K562 (cell line): ENCODE results near the gene KNL1. TPM values are rescaled to one million over a fixed set of nuclear protein-coding genes. Genes with fewer than 3 reads are reported as not detected.

ENCODE experiments used
- E2F1 ChIP-seq: sonication (generic); formaldehyde crosslinking; IDR thresholded peaks from 2 replicates; pipeline ENCODE4 v1.8.1; 2023; ENCODE audit warnings: mild to moderate bottlenecking, missing genetic modification reagents, moderate library complexity
- EP300 ChIP-seq: IDR thresholded peaks from 2 replicates; pipeline ENCODE4 v1.6.1; 2012; ENCODE audit warnings: low read length, improper control_type of control experiment
- HDAC2 ChIP-seq: fragments of 450-650 bp; IDR thresholded peaks from 2 replicates; pipeline ENCODE4 v1.6.1; 2016; ENCODE audit warnings: mild to moderate bottlenecking
- HSF4 ChIP-seq: fragments of 250-450 bp; sonication (Bioruptor Pico); IDR thresholded peaks from 2 replicates; pipeline ENCODE4 v2.1.2; 2022; ENCODE audit warnings: mild to moderate bottlenecking, moderate library complexity, borderline replicate concordance
- ILK ChIP-seq: fragments of 450-650 bp; IDR thresholded peaks from 2 replicates; pipeline ENCODE4 v1.6.1; 2016; ENCODE audit warnings: missing genetic modification characterization, low read depth, mild to moderate bottlenecking, missing compliant biosample characterization, moderate library complexity, borderline replicate concordance
- MAX ChIP-seq: sonication (generic); formaldehyde crosslinking; IDR thresholded peaks from 2 replicates; pipeline ENCODE4 v1.9.0; 2022; ENCODE audit warnings: mild to moderate bottlenecking, missing genetic modification reagents
- MTA2 ChIP-seq: fragments of 450-650 bp; IDR thresholded peaks from 2 replicates; pipeline ENCODE4 v1.6.1; 2016; ENCODE audit warnings: low read depth
- MYC ChIP-seq, 2 experiments: fragments of 250-450 bp in 1 of 2; sonication (Bioruptor Pico) in 1 of 2; IDR thresholded peaks; 2 replicates each; pipeline versions ENCODE4 v1.5.1 to v1.6.1; 2012 to 2021; ENCODE audit warnings: low read depth in 2 of 2, borderline replicate concordance in 1 of 2, improper control_type of control experiment in 1 of 2, low read length in 1 of 2, mild to moderate bottlenecking in 1 of 2, moderate library complexity in 1 of 2
- NR3C1 ChIP-seq: sonication (generic); formaldehyde crosslinking; IDR thresholded peaks from 2 replicates; pipeline ENCODE4 v1.8.1; 2022; ENCODE audit warnings: missing genetic modification reagents
- PTBP1 ChIP-seq: fragments of 200-400 bp; formaldehyde crosslinking; IDR thresholded peaks from 2 replicates; pipeline ENCODE4 v1.6.1; 2017; ENCODE audit warnings: low read depth, low read length
- RCOR1 ChIP-seq, 2 experiments: IDR thresholded peaks; 2 replicates each; pipeline ENCODE4 v1.6.1; 2012; ENCODE audit warnings: low read depth in 2 of 2, low read length in 2 of 2, borderline replicate concordance in 1 of 2, improper control_type of control experiment in 1 of 2
- SETDB1 ChIP-seq: IDR thresholded peaks from one replicate; pipeline ENCODE4 v1.6.1; 2012; ENCODE audit warnings: low read length, control low read depth, inconsistent platforms
- SMAD2 ChIP-seq: fragments of 150-350 bp; IDR thresholded peaks from 2 replicates; pipeline ENCODE4 v1.6.1; 2014; ENCODE audit warnings: low read depth, mild to moderate bottlenecking, low read length
- SMARCB1 ChIP-seq: IDR thresholded peaks from 2 replicates; pipeline ENCODE4 v1.6.1; 2011; ENCODE audit warnings: improper control_type of control experiment, low read depth; ENCODE audit not compliant: insufficient read length
- TCF15 ChIP-seq: fragments of 250-450 bp; sonication (Bioruptor Pico); IDR thresholded peaks from 2 replicates; pipeline ENCODE4 v1.8.0; 2022; ENCODE audit warnings: moderate library complexity, mild to moderate bottlenecking, inconsistent platforms
- TEAD1 ChIP-seq, 2 experiments: fragments of 450-650 bp in 1 of 2; sonication (generic) in 1 of 2; formaldehyde crosslinking; IDR thresholded peaks; 2 replicates each; pipeline versions ENCODE4 v1.4.0 to v1.8.0; 2020 to 2022; ENCODE audit warnings: mild to moderate bottlenecking in 2 of 2, missing genetic modification reagents in 1 of 2
- ZBTB12 ChIP-seq: fragments of 250-450 bp; sonication (Bioruptor Pico); IDR thresholded peaks from 2 replicates; pipeline ENCODE4 v1.4.0; 2020
- ZC3H8 ChIP-seq: fragments of 450-650 bp; IDR thresholded peaks from 2 replicates; pipeline ENCODE4 v1.6.1; 2017
- ZHX1 ChIP-seq: fragments of 150-350 bp; conservative IDR thresholded peaks from 2 replicates; pipeline ENCODE4 v1.6.1; 2014; ENCODE audit warnings: low read length
- ZNF121 ChIP-seq: sonication (generic); formaldehyde crosslinking; conservative IDR thresholded peaks from 2 replicates; pipeline ENCODE4 v1.8.0; 2022; ENCODE audit warnings: missing genetic modification reagents
- ZNF239 ChIP-seq: fragments of 250-450 bp; sonication (Bioruptor Pico); IDR thresholded peaks from 2 replicates; pipeline ENCODE4 v1.4.0; 2020; ENCODE audit warnings: mild to moderate bottlenecking
- ZNF253 ChIP-seq: fragments of 250-450 bp; sonication (Bioruptor Pico); conservative IDR thresholded peaks from 2 replicates; pipeline ENCODE4 v1.6.1; 2021; ENCODE audit warnings: mild to moderate bottlenecking
- ZNF444 ChIP-seq: fragments of 250-450 bp; sonication (Bioruptor Pico); IDR thresholded peaks from 2 replicates; pipeline ENCODE4 v1.4.0; 2020; ENCODE audit warnings: mild to moderate bottlenecking, moderate library complexity
- ZNF717 ChIP-seq: fragments of 250-450 bp; sonication (Bioruptor Pico); IDR thresholded peaks from 2 replicates; pipeline ENCODE4 v1.5.0; 2021
- polyA plus RNA-seq, 8 experiments: library from polyadenylated mRNA; depleted of rRNA in 4 of 8; stranded (reverse) in 5 of 8; unstranded in 3 of 8; fragments of >200 nt; fragmentation: Nextera tagmentation in 2 of 8; fragmentation: Illumina TruSeq in 1 of 8; extraction: Ambion mirVana in 2 of 8; extraction: Trizol in 1 of 8; gene quantifications; 2 replicates each; pipeline versions ENCODE4 v1.2.1 to v1.2.3, GENCODE V29; 2011 to 2014; ENCODE audit warnings: inconsistent platforms in 1 of 8, missing spikeins in 1 of 8
- total RNA-seq, 7 experiments: library from RNA; depleted of rRNA in 6 of 7; stranded (reverse); fragments of >200 nt in 6 of 7; fragmentation: Illumina TruSeq in 2 of 7; extraction: Trizol in 2 of 7; gene quantifications; 2 replicates each; pipeline versions ENCODE4 v1.2.1 to v1.2.3, GENCODE V29; 2011 to 2021; ENCODE audit warnings: low replicate concordance in 1 of 7

KNL1 gene
- total and polyA plus RNA-seq, 9 of the 15 experiments (the other 6 are each of a cell fraction or from before 2014, with no cell fraction given) = 14.5 to 65.4 (median 34.6) TPM

GRCh38 chr15:40558952-40559742, 34.9 kb upstream of the KNL1 start (continued):
- peak; percentile 79 to 85 for TF ChIP-seq RCOR1 (IDR thresholded peaks at IDR 0.05; ENCODE audit: borderline replicate concordance in 1 of 2, low read depth in 2 of 2, low read length in 2 of 2)
- peak; percentile 62; the same call in 1 of the 2 replicates for TF ChIP-seq MAX
- no peak for TF ChIP-seq NR3C1 (CRISPR knock-in tag)
- TF ChIP-seq E2F1 (CRISPR knock-in tag) = no peak
- no peak for TF ChIP-seq ZHX1
- TF ChIP-seq MTA2 = peak; percentile 95
- peak; percentile 73; the same call in 1 of the 2 replicates for TF ChIP-seq MYC (IDR thresholded peaks at IDR 0.05; ENCODE audit: low read depth, low read length)
- TF ChIP-seq MYC (CRISPR knock-in tag; IDR thresholded peaks at IDR 0.05; ENCODE audit: borderline replicate concordance, low read depth) = no peak
- peak; percentile 52 for TF ChIP-seq SMARCB1
- no peak for TF ChIP-seq SMAD2
- no peak for TF ChIP-seq HSF4
- no peak for TF ChIP-seq ILK
- no peak for TF ChIP-seq ZNF253 (CRISPR knock-in tag)
- TF ChIP-seq ZNF717 (CRISPR knock-in tag) = no peak
- TF ChIP-seq ZNF121 = peak; percentile 32
- TF ChIP-seq EP300 = peak; percentile 92
- TF ChIP-seq PTBP1 = no peak
- TF ChIP-seq TCF15 (CRISPR knock-in tag) = no peak
- peak; percentile 85; the same call in 1 of the 2 replicates for TF ChIP-seq HDAC2
- TF ChIP-seq ZBTB12 (CRISPR knock-in tag) = no peak
- no peak for TF ChIP-seq ZNF444 (CRISPR knock-in tag)
- TF ChIP-seq TEAD1 (CRISPR knock-in tag; IDR thresholded peaks at IDR 0.05) = no peak
- TF ChIP-seq ZNF239 (CRISPR knock-in tag) = no peak
- no peak for TF ChIP-seq ZC3H8
- TF ChIP-seq SETDB1 = no peak
